GM06990 (cell line): ENCODE data around the gene RGPD8.
"Not testable (repeated sequence)": the region's sequence is repeated elsewhere in the genome, so short reads cannot be mapped to it uniquely, and the experiment has no call there.

Source experiments
- DNase-seq: peaks from one replicate; pipeline ENCODE4 v3.0.0-alpha.2; 2011; ENCODE audit not compliant: insufficient read length; ENCODE audit errors: extremely low read depth
- H3K27me3 ChIP-seq: replicated peaks from 2 replicates; pipeline ENCODE4 v1.6.0; 2011; ENCODE audit warnings: low read length; ENCODE audit not compliant: control insufficient read depth, insufficient read depth
- H3K36me3 ChIP-seq: 2 replicates; pipeline ENCODE4 v1.5.1; 2011; ENCODE audit warnings: low read length; ENCODE audit not compliant: control insufficient read depth, insufficient read depth
- H3K4me3 ChIP-seq: replicated peaks from 2 replicates; pipeline ENCODE4 v1.5.1; 2011; ENCODE audit warnings: low read depth, mild to moderate bottlenecking, control low read depth, low read length
- CTCF ChIP-seq: IDR thresholded peaks from 2 replicates; pipeline ENCODE4 v1.5.1; 2011; ENCODE audit warnings: low read length, control low read depth, mild to moderate bottlenecking, inconsistent platforms; ENCODE audit not compliant: insufficient read depth, poor library complexity, severe bottlenecking

Gene RGPD8

GRCh38 chr2:112435716-112436431, 2.4 kb upstream of the RGPD8 start:
- not testable (repeated sequence) for DNase-seq, H3K4me3 ChIP-seq, H3K36me3 ChIP-seq, H3K27me3 ChIP-seq

- H3K27me3 ChIP-seq, DNase-seq, H3K4me3 ChIP-seq, H3K36me3 ChIP-seq: not testable (repeated sequence)
These were observed 1.7 kb upstream of the RGPD8 start for GRCh38 chr2:112434890-112435715.

GRCh38 chr2:112433932-112434730, 686 bp upstream of the RGPD8 start:
- DNase-seq = no peak
- Histone ChIP-seq H3K36me3 (no peaks in the 10 kb centered on the region), H3K4me3 (no peak overlapping the region), H3K27me3 (no peaks in the 10 kb centered on the region)
- no peak for TF ChIP-seq CTCF

- H3K4me3 ChIP-seq = peak overlapping the region; percentile 61
These were observed 538 bp downstream of the RGPD8 start for GRCh38 chr2:112432735-112433479.

GRCh38 chr2:112432390-112432734, 1.1 kb downstream of the RGPD8 start:
- peak overlapping the region; percentile 61 for H3K4me3 ChIP-seq
- H3K36me3 ChIP-seq, H3K27me3 ChIP-seq, DNase-seq: not testable (repeated sequence)

More at GRCh38 chr2:112432735-112433479, 538 bp downstream of the RGPD8 start:
- DNase-seq = peak; percentile 31
- not testable (repeated sequence) for H3K36me3 ChIP-seq, H3K27me3 ChIP-seq

GRCh38 chr2:112431587-112432295, 1.7 kb downstream of the RGPD8 start:
- not testable (repeated sequence) for H3K27me3 ChIP-seq, DNase-seq, H3K36me3 ChIP-seq, H3K4me3 ChIP-seq

GRCh38 chr2:112424553-112424952, 8.9 kb downstream of the RGPD8 start:
- not testable (repeated sequence) for H3K4me3 ChIP-seq, H3K36me3 ChIP-seq, H3K27me3 ChIP-seq, DNase-seq

- H3K27me3 ChIP-seq, DNase-seq, H3K36me3 ChIP-seq, H3K4me3 ChIP-seq: not testable (repeated sequence)
These were observed 16.6 kb downstream of the RGPD8 start for GRCh38 chr2:112416860-112417259.

- H3K36me3 ChIP-seq, H3K27me3 ChIP-seq, DNase-seq, H3K4me3 ChIP-seq: not testable (repeated sequence)
These were observed 73.4 kb downstream of the RGPD8 start for GRCh38 chr2:112360055-112360454.

- H3K4me3 ChIP-seq, H3K36me3 ChIP-seq, H3K27me3 ChIP-seq, DNase-seq: not testable (repeated sequence)
These were observed 79.1 kb downstream of the RGPD8 start for GRCh38 chr2:112354335-112354734.

- H3K27me3 ChIP-seq, H3K4me3 ChIP-seq, H3K36me3 ChIP-seq, DNase-seq: not testable (repeated sequence)
These were observed 80.4 kb downstream of the RGPD8 start for GRCh38 chr2:112352809-112353603.
